ENCODE measurements around the gene NRN1. TPM values are rescaled to one million over a fixed set of nuclear protein-coding genes. Genes with fewer than 3 reads are reported as not detected.
"Not testable (repeated sequence)": the region's sequence is repeated elsewhere in the genome, so short reads cannot be mapped to it uniquely, and the experiment has no call there.

Gene NRN1
- 10 to 100 TPM in 1 of 4 donors, 1 to 10 TPM in 3; 4.9 to 11.3 (median 6.6) TPM for polyA plus RNA-seq (ENCODE audit: insufficient read length in 4 of 4)

DNA sequence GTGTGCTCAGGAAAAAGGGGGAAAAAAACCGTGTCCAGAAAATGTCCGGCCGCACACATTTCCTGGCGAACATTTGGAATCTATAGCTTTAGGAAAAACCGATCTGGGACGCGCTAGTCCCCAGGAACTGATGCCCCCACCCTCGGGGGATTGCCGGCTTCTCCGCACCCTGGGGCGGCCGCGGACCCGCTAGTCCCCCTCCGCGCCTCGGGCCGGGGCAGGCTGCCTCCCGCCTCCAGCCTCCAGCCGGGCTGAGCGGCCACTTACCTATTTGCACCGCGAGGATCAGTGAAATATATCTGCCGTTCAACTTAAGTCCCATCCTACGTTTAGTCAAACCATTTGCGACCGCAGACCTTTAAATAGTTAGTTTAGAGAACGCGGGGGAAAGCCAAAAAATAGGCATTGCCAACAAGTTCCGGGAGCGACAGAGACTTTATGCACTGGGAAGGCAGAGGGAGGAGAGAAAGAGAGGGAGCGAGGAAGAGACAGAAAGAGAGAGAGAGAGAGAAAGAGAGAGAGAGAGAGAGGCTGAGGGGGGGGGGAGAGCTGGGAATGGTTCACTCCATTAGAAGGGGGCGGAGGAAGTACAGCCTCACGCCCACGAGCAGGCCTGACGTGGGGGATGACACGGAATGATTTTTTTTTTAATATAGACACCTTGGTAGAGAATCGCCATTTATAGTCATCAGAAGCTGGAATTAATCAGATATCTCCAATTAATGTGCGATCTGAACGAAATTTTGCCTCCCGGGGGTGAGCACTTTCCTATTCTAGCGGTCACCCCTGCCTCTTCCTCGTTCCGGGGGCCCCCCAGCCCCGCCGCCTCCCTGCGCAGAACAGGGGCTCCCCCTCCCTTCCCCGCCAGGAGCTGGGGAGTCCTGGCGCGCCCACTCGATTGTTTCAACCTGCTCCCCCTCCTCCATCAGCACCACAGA, at the start of gene NRN1:
NRN1 (minus strand) TSS at position 498 of the 938 bp plus-strand sequence; CDS start at position 322, 176 bp downstream.
- no peak for DNase-seq (ENCODE audit: low read depth in 4 of 4, low spot score in 3 of 4)

DNA sequence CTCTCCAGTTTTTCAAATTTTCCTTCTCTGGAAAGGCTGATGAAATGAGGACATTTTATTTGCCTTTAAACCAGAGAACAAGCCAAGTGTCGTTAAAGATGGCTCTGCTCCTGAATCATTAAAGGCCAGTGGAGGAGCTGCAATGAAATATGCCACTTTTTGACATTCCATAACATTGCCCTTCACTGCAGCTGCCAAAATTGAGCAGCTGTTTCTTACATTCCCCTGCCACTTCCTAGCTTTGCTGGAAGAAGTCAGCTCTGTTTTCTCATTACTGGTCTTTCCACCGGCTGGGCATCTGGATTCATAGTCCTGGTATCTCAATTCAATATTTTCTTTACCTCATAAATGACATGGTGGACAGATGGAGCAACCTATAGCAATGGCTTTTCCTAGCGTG, 45.5 kb upstream of the NRN1 start:
- no peak for DNase-seq (ENCODE audit: low read depth in 4 of 4, low spot score in 3 of 4)

- DNase-seq (ENCODE audit: low read depth in 4 of 4, low spot score in 3 of 4): no peak
Measured at GRCh38 chr6:6046716-6047115, 40.0 kb upstream of the NRN1 start.

DNA sequence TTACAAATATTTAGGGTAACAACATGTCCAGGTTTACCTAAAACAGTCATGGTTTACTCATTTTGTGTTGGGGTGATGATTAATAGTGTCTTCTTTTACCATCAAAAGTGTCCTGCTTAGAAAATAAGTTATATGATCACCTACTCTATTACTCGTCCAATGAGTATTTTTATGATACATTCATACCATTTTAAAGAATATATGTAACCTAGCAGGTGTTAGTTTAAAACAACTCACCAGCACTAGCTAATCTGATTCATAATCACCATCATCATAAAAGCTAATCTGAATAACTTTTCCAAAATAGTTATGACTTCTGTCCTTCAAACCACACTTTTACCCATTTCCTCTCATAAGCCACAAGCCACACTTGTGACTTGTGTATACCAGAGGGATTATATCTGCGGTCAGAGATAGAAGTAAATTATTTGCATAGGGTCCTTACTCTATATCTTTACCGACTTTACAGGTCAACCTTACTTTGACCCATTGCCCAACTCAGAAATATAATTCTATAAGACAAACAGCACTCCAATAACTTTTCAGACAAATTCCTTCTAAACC, 33.3 kb upstream of the NRN1 start:
- DNase-seq (ENCODE audit: low read depth in 4 of 4, low spot score in 3 of 4): no peak

DNA sequence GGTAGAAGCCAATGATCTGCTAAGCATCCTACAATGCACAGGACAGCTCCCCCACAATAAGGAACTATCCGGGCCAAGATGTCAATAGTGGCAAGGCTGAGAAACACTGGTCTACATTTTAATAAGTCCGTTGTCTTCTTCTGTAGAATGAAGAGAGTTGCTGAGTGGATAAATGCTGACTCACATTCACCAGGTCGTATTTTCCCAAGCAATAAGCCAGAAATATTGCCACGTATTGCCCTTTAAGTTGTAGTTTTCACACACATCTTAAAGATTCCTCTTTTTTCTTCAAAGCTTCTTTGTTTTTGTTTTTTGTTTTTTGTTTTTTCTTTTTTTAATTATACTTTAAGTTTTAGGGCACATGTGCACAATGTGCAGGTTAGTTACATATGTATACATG, 30.5 kb upstream of the NRN1 start:
- no peak for DNase-seq (ENCODE audit: low read depth in 4 of 4, low spot score in 3 of 4)

DNA sequence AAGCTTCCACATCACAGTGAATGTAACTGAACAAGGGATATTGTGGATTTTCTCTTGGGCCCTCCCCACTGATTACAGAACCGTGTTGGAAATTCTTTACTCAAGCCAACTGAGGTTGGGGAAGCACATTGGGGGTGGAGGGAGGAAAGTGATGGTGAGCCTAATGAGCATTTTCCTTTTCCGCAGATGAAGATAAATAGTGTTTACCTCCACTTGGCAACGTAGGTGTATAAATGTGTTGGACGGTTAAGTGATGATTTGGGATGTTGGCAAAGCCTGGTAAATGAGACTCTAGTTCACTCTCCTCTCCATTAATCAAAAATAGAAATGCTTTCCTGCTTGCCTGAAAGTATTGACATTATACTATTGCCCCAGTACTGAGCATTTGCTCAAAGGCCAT, 27.1 kb upstream of the NRN1 start:
- DNase-seq (ENCODE audit: low read depth in 4 of 4, low spot score in 3 of 4): no peak

DNA sequence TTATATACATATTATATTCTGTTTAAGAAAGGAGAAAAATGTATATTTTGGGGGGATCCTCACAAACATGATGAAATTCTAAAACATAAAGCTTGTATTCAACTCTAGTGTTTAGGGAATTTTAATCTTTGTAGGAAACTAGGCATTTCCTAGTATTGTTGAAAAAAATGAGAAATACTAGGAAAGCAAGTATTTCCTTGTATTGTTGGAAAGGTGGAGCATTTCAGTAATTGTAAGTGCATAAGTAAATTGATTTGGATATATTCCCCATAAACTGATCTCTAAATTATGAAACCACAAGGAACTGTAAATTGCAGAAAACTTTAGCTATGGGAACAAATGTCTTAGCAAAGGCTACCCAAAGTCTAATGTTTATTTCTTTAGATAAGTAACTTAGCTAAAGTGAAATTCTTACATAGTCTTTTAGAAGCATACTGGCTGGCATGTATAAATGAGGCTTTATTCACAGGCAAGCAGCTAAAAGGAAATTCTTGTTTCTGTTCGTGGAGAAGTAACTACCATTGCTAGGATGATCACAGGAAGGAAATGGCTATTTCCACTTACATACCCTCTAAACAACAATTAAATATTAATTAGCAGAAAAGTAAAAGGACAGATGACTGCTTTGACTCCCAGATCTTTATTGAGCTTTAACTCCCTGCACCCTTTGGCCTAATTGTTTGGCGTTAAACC, 19.9 kb upstream of the NRN1 start:
- no peak for DNase-seq (ENCODE audit: low read depth in 4 of 4, low spot score in 3 of 4)

- no peak for DNase-seq (ENCODE audit: low read depth in 4 of 4, low spot score in 3 of 4)
Measured at GRCh38 chr6:6025736-6026135, 19.0 kb upstream of the NRN1 start.

- no peak for DNase-seq (ENCODE audit: low read depth in 4 of 4, low spot score in 3 of 4)
Measured at GRCh38 chr6:6024220-6024619, 17.5 kb upstream of the NRN1 start.

DNA sequence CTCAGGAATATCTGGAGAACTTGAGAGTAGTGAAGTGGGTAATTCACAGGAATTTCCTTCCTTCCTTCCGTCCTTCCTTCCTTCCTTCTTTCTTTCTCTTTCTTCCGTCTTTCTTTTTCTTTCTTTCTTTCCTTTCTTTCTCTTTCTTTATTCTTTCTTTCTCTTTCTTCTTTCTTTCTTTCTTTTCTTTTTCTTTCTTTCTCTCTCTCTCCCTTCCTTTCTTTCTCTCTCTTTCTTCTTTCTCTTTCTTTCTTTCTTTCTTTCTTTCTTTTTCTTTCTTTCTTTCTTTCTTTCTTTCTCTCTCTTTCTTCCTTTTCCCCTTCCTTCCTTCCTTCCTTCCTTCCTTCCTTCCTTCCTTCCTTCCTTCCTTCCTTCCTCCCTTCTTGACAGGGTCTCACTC, 16.1 kb upstream of the NRN1 start:
- DNase-seq (ENCODE audit: low read depth in 4 of 4, low spot score in 3 of 4): not testable (repeated sequence)

DNA sequence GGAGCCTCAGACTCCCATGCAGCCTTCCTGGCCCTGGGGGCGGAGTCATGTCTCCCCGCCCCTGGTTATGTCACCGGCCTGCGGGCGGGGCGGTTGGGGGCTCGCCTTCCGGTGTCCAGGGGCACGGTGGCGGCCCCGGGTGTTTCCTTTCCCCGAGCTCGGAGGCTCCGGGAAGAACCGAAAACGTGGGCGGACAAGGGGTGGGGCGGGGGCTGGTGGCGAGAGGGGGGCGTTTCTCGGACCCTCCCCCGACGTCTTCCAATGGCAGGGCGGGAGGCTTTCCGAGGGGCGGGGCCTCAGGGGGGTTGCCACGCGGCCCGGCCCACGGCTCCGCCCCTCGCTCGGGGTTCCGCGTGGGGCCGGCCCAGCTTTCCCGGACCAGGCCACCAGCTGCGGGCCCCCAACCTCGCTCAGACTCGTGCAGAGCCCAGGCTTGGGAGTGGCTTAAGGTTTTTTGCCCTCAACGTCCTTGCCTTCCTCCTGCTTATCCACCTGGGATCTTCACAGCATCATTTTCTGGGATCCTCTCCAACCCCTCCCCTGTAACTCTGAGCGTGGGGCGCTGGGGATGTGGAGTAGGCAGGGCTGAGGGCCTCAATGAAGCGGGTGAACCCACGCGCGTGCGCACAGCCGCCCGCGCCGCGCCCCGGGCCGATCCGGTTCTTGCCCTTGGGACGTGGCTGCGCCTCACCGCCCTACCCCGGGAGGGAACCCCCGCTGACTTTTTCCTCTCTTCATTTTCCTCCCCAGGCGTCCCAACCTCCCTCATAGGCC, 2.1 kb upstream of the NRN1 start:
- no peak for DNase-seq (ENCODE audit: low read depth in 4 of 4, low spot score in 3 of 4)

- DNase-seq (ENCODE audit: low read depth in 4 of 4, low spot score in 3 of 4): no peak
Measured at GRCh38 chr6:6008089-6008647, 1.4 kb upstream of the NRN1 start.

- no peak for DNase-seq (ENCODE audit: low read depth in 4 of 4, low spot score in 3 of 4)
Measured at GRCh38 chr6:6007366-6008088, 802 bp upstream of the NRN1 start.

- no peak for DNase-seq (ENCODE audit: low read depth in 4 of 4, low spot score in 3 of 4)
Measured at GRCh38 chr6:6006006-6006427, 708 bp downstream of the NRN1 start.

- DNase-seq (ENCODE audit: low read depth in 4 of 4, low spot score in 3 of 4): no peak
Measured at GRCh38 chr6:6005051-6006005, 1.4 kb downstream of the NRN1 start.

GRCh38 chr6:6004390-6004995, 2.2 kb downstream of the NRN1 start:
- DNase-seq (ENCODE audit: low read depth in 4 of 4, low spot score in 3 of 4): no peak

- no peak for DNase-seq (ENCODE audit: low read depth in 4 of 4, low spot score in 3 of 4)
Measured at GRCh38 chr6:6003621-6004366, 2.9 kb downstream of the NRN1 start.

Data from left renal pelvis (tissue), 4 donors.